PFSK-1 (cell line): Measurements from ENCODE around the gene SPTBN1.

ENCODE experiments used
- FOXP2 ChIP-seq: optimal IDR thresholded peaks from 2 replicates; pipeline ENCODE3; 2011; ENCODE audit warnings: borderline replicate concordance, control low read depth, inconsistent platforms; ENCODE audit not compliant: insufficient read depth; ENCODE audit errors: extremely low read length, extremely low read depth
- POLR2AphosphoS5 ChIP-seq: IDR thresholded peaks from 2 replicates; pipeline ENCODE4 v1.6.1; 2012; ENCODE audit warnings: low read depth, mild to moderate bottlenecking, control low read depth, low read length, moderate library complexity
- SIN3A ChIP-seq: IDR thresholded peaks from 2 replicates; pipeline ENCODE4 v1.6.1; 2012; ENCODE audit warnings: mild to moderate bottlenecking, low read length, moderate library complexity, borderline replicate concordance; ENCODE audit not compliant: insufficient read depth
- TAF1 ChIP-seq: IDR thresholded peaks from 2 replicates; pipeline ENCODE4 v1.6.1; 2012; ENCODE audit warnings: low read length, control low read depth, borderline replicate concordance; ENCODE audit not compliant: insufficient read depth
- TF ChIP-seq, protein P1 (sequence below), 2 experiments: IDR thresholded peaks; 2 replicates each; pipeline versions ENCODE4 v1.6.1 to v1.8.0; 2011 to 2012; ENCODE audit warnings: low read depth in 2 of 2, low read length in 2 of 2, control low read depth in 1 of 2, inconsistent platforms in 1 of 2, mild to moderate bottlenecking in 1 of 2, moderate library complexity in 1 of 2; ENCODE audit not compliant: insufficient read depth in 1 of 2

SPTBN1 gene

DNA sequence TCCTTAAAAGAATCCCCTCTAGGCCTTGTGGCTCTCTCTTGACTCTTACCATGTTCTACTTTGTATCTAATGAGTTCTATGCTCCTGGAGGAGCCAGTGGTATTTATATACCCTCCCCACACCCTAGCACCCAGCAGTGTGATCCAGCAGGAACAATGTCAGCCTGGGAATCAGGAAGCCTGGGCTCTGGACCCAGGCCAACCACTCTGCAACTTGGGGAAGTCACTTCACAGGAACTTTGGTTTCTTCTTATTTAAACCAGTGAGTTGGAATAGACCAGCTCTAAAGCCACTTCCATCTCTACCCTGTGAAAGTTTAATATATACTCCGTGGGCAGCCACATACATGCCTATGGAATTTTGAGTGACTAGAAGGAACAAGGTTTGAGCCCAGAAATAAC lies 11.6 kb upstream of the SPTBN1 start:
- no peak for TF ChIP-seq POLR2AphosphoS5
- TF ChIP-seq SIN3A, result no peak

DNA sequence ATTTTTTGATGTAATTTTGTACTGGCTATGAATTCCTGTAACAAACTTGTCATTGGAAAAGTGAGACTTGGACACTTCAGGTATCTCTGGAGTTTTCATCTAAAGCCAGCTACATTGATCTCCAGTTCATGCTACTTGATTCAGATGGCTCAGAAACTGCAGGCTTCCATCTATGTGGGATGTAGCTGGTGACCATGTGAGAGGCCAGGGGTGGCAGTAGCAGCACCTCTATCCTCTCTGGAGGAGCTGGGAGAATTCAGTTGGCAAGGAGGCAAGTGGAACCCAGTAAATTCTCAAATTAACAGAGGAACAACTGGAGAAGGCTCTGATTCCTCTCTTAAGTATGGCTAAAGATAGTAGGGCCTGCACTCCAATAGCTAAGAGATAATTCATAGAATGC lies 10.0 kb upstream of the SPTBN1 start:
- no peak for TF ChIP-seq TAF1
- no peak for TF ChIP-seq FOXP2
- no peak for TF ChIP-seq POLR2AphosphoS5
- no peak for TF ChIP-seq SIN3A
- TF ChIP-seq, protein P1, sequence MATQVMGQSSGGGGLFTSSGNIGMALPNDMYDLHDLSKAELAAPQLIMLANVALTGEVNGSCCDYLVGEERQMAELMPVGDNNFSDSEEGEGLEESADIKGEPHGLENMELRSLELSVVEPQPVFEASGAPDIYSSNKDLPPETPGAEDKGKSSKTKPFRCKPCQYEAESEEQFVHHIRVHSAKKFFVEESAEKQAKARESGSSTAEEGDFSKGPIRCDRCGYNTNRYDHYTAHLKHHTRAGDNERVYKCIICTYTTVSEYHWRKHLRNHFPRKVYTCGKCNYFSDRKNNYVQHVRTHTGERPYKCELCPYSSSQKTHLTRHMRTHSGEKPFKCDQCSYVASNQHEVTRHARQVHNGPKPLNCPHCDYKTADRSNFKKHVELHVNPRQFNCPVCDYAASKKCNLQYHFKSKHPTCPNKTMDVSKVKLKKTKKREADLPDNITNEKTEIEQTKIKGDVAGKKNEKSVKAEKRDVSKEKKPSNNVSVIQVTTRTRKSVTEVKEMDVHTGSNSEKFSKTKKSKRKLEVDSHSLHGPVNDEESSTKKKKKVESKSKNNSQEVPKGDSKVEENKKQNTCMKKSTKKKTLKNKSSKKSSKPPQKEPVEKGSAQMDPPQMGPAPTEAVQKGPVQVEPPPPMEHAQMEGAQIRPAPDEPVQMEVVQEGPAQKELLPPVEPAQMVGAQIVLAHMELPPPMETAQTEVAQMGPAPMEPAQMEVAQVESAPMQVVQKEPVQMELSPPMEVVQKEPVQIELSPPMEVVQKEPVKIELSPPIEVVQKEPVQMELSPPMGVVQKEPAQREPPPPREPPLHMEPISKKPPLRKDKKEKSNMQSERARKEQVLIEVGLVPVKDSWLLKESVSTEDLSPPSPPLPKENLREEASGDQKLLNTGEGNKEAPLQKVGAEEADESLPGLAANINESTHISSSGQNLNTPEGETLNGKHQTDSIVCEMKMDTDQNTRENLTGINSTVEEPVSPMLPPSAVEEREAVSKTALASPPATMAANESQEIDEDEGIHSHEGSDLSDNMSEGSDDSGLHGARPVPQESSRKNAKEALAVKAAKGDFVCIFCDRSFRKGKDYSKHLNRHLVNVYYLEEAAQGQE (IDR thresholded peaks at IDR 0.05; ENCODE audit: insufficient read depth in 1 of 2, low read depth in 2 of 2, low read length in 2 of 2), result no peak

DNA sequence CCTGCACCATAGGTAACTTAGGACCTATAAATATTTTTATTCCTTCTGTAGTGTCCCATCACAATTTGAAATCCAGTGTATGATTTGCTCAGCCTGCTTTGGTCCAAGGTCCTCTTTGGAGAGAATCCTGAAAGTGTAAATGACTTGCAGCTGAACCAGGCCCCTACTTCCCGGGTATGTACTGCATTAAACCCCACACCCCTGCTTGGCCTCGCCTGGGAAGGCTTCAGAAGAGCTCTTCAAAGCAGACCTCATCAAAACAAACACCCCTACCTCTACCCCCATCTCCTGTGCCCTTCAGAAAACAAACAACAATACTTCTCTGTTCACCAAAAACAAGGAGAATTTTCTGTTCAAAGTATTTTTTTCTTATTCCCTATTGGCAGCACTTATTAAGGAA lies 9.5 kb upstream of the SPTBN1 start:
- no peak for TF ChIP-seq SIN3A
- no peak for TF ChIP-seq FOXP2
- TF ChIP-seq TAF1, result no peak
- TF ChIP-seq, protein P1 (IDR thresholded peaks at IDR 0.05; ENCODE audit: insufficient read depth in 1 of 2, low read depth in 2 of 2, low read length in 2 of 2), result no peak
- no peak for TF ChIP-seq POLR2AphosphoS5

DNA sequence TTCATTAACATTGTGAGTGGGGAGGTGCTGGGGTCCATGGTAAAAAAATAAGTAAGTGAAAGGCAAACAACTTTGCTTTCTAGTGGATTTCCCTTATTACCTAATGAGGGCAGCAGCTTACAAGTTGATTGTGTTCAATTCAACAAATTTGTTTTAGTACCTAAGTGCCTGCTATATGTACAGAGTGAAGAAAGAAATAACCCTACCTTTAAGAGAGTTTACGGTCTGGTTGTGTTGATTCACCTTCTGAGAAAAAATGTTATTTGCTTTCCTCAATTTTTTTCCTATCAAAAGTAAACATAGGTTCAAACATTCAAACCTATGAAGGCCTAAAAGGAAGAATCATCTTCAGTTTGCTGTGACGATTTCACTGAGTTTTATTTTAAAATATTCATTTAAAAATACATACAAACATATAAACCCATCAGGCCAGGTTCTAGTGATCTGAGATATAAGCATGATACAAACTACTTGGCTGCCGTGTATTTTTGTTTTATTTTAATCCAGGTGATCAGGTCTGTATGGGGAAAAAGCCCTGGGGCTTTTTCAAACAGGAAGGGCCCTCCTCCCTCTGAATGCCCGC lies 1.5 kb upstream of the SPTBN1 start:
- no peak for TF ChIP-seq FOXP2
- TF ChIP-seq SIN3A, result no peak

DNA sequence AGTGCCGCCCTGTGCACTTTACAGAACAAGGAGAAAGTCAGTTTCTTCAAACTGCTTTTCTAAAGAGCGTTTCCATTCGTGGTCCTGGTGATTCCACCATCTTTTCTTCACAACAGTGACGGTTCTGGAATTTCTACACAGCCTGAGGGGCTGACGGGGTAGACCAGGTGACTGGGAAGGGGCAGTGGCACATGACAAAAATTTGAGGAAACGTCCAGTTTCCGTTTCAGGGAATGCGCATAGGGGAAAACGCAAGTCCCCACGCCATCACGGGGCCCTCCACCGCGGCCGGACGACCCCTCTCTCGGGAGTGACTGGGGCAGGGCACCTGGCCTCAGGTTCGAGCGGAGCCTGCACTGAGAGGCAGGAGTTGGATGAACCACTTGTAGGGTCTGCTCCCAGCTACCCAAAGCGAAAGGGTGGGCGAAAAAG lies 980 bp upstream of the SPTBN1 start:
- TF ChIP-seq POLR2AphosphoS5 (no peak), FOXP2 (no peak), SIN3A (no peak), TAF1 (no peak)
- TF ChIP-seq, protein P1 (IDR thresholded peaks at IDR 0.05; ENCODE audit: insufficient read depth in 1 of 2, low read depth in 2 of 2, low read length in 2 of 2), result no peak

DNA sequence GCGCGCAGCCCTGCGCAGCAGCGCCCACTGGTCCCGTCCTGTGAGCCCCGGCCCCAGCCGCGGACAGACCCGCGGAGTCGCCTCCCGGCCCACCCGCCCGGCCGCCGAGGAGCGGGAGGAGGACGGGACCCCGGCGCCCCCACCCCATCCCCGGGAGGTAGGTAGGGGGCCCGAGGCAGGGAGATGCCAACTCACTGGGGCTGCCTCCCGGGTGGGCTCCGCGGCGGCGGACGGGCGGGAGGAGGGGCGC lies 160 bp downstream of the SPTBN1 start:
- TF ChIP-seq, protein P1 (IDR thresholded peaks at IDR 0.05; ENCODE audit: insufficient read depth in 1 of 2, low read depth in 2 of 2, low read length in 2 of 2), result no peak
